ENCODE data around the gene NEK1.
A peak's percentile ranks its signal among the peaks of the same experiment; 100 is the strongest.

Gene NEK1

DNA sequence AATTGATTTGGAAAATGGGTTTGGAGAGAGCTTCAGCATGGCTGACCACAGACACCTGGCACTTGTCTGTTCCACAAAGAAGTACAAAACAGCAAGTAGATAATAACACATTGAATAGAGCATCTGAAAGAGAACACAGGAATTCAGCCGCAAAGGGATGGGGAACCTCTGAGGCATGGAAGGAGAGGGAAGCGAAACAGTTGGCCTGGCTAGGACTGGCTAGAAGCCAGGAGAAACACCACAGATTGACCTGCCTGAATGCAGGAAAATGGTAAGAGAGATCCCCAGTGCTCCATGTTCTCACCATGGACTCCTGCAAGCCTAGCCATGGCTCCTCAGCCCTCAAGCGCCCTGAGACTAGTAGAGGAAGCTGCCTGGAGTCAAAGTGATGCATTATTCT lies 171.9 kb downstream of the NEK1 start:
- Histone ChIP-seq H4K91ac (ENCODE audit: low read depth, low read length, poor library complexity) (no peak overlapping the region), H3K9me3 (replicated peaks in 1 of 2; ENCODE audit: control insufficient read depth in 2 of 2, insufficient read depth in 1 of 2, low read depth in 1 of 2, low read length in 2 of 2) (peaks cover 5 to 18% of the 10 kb centered on the region in 2 donors), H2BK12ac (ENCODE audit: low read length) (no peak overlapping the region), H2BK15ac (ENCODE audit: low read length) (peak overlapping the region; percentile 96), H3K4me1 (ENCODE audit: control insufficient read depth in 2 of 2, insufficient read depth in 1 of 2, low read depth in 1 of 2, low read length in 2 of 2) (peaks cover 0 to 12% of the 10 kb centered on the region in 2 donors), H2AFZ (ENCODE audit: low read length) (no peak overlapping the region), H3K79me1 (ENCODE audit: low read depth, low read length) (no peaks in the 10 kb centered on the region), H3K4me3 (ENCODE audit: low read length in 2 of 2) (no peak overlapping the region), H3K27me3 (ENCODE audit: control insufficient read depth in 3 of 3, insufficient read depth in 3 of 3, low read depth in 1 of 3, low read length in 3 of 3) (no peaks in the 10 kb centered on the region), H3K4ac (ENCODE audit: low read length) (no peak overlapping the region), H3K14ac (ENCODE audit: low read length) (no peak overlapping the region), H2BK5ac (ENCODE audit: low read length) (no peak overlapping the region), H3K18ac (ENCODE audit: low read length) (peak overlapping the region; percentile 38), H4K8ac (ENCODE audit: low read depth, low read length) (no peak overlapping the region), H3K27ac (replicated peaks; ENCODE audit: low read length) (no peak overlapping the region), H3K4me2 (ENCODE audit: insufficient read depth, low read length, poor library complexity, severe bottlenecking) (no peak overlapping the region), H2AK5ac (ENCODE audit: low read depth, low read length) (peak overlapping the region; percentile 48), H2BK120ac (ENCODE audit: low read depth, low read length) (no peak overlapping the region), H3K9ac (ENCODE audit: low read depth, low read length, poor library complexity) (no peak overlapping the region), H3K23ac (ENCODE audit: low read depth, low read length, poor library complexity) (no peak overlapping the region), H3K36me3 (replicated peaks in 1 of 2; ENCODE audit: control insufficient read depth in 2 of 2, insufficient read depth in 2 of 2, low read length in 2 of 2) (no peaks in the 10 kb centered on the region)
- DNase-seq (ENCODE audit: low spot score), result no peak
- no CpG with 5 or more reads among the region's 3 CpGs for WGBS, 2 donors (ENCODE audit: extremely low coverage in 2 of 2, insufficient read length in 2 of 2, insufficient replicate concordance in 1 of 2)

DNA sequence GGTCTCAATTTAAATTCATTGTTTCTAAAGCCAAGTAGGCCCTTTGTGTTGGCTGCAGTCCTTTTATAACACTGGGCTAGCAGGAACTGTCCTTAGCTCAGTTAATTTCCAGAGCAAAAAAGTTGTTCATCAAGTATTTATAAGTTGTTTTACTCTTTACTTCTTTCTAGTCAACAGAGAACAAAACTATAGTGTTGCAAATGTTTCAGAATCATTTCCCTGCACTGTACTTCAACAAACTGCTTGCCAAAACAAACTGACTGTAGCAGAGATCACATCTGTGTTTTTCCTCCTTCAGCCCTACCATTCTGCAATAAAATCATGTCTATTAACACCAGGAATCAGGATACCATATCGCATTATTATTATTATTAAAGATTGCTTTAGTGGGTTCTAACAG lies 173.1 kb downstream of the NEK1 start:
- H3K4me1 ChIP-seq (ENCODE audit: control insufficient read depth in 2 of 2, insufficient read depth in 1 of 2, low read depth in 1 of 2, low read length in 2 of 2), result peaks cover 0 to 12% of the 10 kb centered on the region in 2 donors
- no peak overlapping the region for H3K4me3 ChIP-seq (ENCODE audit: low read length in 2 of 2)
- H2BK15ac ChIP-seq (ENCODE audit: low read length), result no peak overlapping the region
- peaks cover 5 to 12% of the 10 kb centered on the region in 2 donors for H3K9me3 ChIP-seq (replicated peaks in 1 of 2; ENCODE audit: control insufficient read depth in 2 of 2, insufficient read depth in 1 of 2, low read depth in 1 of 2, low read length in 2 of 2)
- no peak overlapping the region for H4K91ac ChIP-seq (ENCODE audit: low read depth, low read length, poor library complexity)
- no peak overlapping the region for H3K14ac ChIP-seq (ENCODE audit: low read length)
- WGBS, 2 donors (ENCODE audit: extremely low coverage in 2 of 2, insufficient read length in 2 of 2, insufficient replicate concordance in 1 of 2), result no CpG with 5 or more reads among the region's 1 CpG
- no peak overlapping the region for H2BK5ac ChIP-seq (ENCODE audit: low read length)
- H3K9ac ChIP-seq (ENCODE audit: low read depth, low read length, poor library complexity), result no peak overlapping the region
- DNase-seq (ENCODE audit: low spot score), result no peak
- no peak overlapping the region for H3K18ac ChIP-seq (ENCODE audit: low read length)
- H2AFZ ChIP-seq (ENCODE audit: low read length), result no peak overlapping the region
- no peak overlapping the region for H2BK120ac ChIP-seq (ENCODE audit: low read depth, low read length)
- H3K36me3 ChIP-seq (replicated peaks in 1 of 2; ENCODE audit: control insufficient read depth in 2 of 2, insufficient read depth in 2 of 2, low read length in 2 of 2), result no peaks in the 10 kb centered on the region
- H3K27ac ChIP-seq (replicated peaks; ENCODE audit: low read length), result no peak overlapping the region
- no peaks in the 10 kb centered on the region for H3K27me3 ChIP-seq (ENCODE audit: control insufficient read depth in 3 of 3, insufficient read depth in 3 of 3, low read depth in 1 of 3, low read length in 3 of 3)
- H3K4ac ChIP-seq (ENCODE audit: low read length), result no peak overlapping the region
- no peak overlapping the region for H4K8ac ChIP-seq (ENCODE audit: low read depth, low read length)
- no peak overlapping the region for H2AK5ac ChIP-seq (ENCODE audit: low read depth, low read length)
- H3K79me1 ChIP-seq (ENCODE audit: low read depth, low read length), result no peaks in the 10 kb centered on the region
- no peak overlapping the region for H2BK12ac ChIP-seq (ENCODE audit: low read length)
- H3K4me2 ChIP-seq (ENCODE audit: insufficient read depth, low read length, poor library complexity, severe bottlenecking), result no peak overlapping the region
- no peak overlapping the region for H3K23ac ChIP-seq (ENCODE audit: low read depth, low read length, poor library complexity)

DNA sequence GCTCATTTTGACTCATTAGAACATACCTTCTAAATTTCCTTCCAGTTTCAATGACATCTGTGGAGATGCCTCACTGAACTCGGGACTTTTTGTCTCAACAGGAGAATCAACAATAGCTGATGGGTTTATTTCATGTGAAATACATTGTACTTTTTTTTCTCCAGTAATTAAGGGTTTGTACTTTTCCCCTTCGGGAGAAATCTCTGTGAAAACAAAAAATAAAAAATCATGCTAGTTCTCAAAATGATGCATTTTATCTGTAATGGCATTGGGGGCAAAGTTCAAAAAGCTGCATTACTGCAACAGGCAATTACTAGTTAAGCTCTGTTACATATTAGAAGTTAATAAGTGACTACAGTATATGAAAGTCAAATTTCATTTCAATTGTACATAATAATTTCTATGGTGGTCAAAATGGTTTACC lies 174.3 kb downstream of the NEK1 start:
- Histone ChIP-seq H3K79me1 (ENCODE audit: low read depth, low read length) (no peaks in the 10 kb centered on the region), H2AFZ (ENCODE audit: low read length) (no peak overlapping the region), H2BK120ac (ENCODE audit: low read depth, low read length) (no peak overlapping the region), H3K9me3 (replicated peaks in 1 of 2; ENCODE audit: control insufficient read depth in 2 of 2, insufficient read depth in 1 of 2, low read depth in 1 of 2, low read length in 2 of 2) (peaks cover 4 to 5% of the 10 kb centered on the region in 2 donors), H2BK15ac (ENCODE audit: low read length) (no peak overlapping the region), H3K27ac (replicated peaks; ENCODE audit: low read length) (no peak overlapping the region), H3K27me3 (ENCODE audit: control insufficient read depth in 3 of 3, insufficient read depth in 3 of 3, low read depth in 1 of 3, low read length in 3 of 3) (no peaks in the 10 kb centered on the region), H3K23ac (ENCODE audit: low read depth, low read length, poor library complexity) (no peak overlapping the region), H3K18ac (ENCODE audit: low read length) (no peak overlapping the region), H3K4ac (ENCODE audit: low read length) (no peak overlapping the region), H3K4me1 (ENCODE audit: control insufficient read depth in 2 of 2, insufficient read depth in 1 of 2, low read depth in 1 of 2, low read length in 2 of 2) (peaks cover 0 to 12% of the 10 kb centered on the region in 2 donors), H2AK5ac (ENCODE audit: low read depth, low read length) (no peak overlapping the region), H2BK12ac (ENCODE audit: low read length) (no peak overlapping the region), H3K4me2 (ENCODE audit: insufficient read depth, low read length, poor library complexity, severe bottlenecking) (no peak overlapping the region), H3K9ac (ENCODE audit: low read depth, low read length, poor library complexity) (no peak overlapping the region), H3K36me3 (replicated peaks in 1 of 2; ENCODE audit: control insufficient read depth in 2 of 2, insufficient read depth in 2 of 2, low read length in 2 of 2) (no peaks in the 10 kb centered on the region), H4K8ac (ENCODE audit: low read depth, low read length) (no peak overlapping the region), H3K4me3 (ENCODE audit: low read length in 2 of 2) (no peak overlapping the region), H2BK5ac (ENCODE audit: low read length) (no peak overlapping the region), H3K14ac (ENCODE audit: low read length) (no peak overlapping the region), H4K91ac (ENCODE audit: low read depth, low read length, poor library complexity) (no peak overlapping the region)
- DNase-seq (ENCODE audit: low spot score), result no peak
- no CpG with 5 or more reads among the region's 2 CpGs for WGBS, 2 donors (ENCODE audit: extremely low coverage in 2 of 2, insufficient read length in 2 of 2, insufficient replicate concordance in 1 of 2)

DNA sequence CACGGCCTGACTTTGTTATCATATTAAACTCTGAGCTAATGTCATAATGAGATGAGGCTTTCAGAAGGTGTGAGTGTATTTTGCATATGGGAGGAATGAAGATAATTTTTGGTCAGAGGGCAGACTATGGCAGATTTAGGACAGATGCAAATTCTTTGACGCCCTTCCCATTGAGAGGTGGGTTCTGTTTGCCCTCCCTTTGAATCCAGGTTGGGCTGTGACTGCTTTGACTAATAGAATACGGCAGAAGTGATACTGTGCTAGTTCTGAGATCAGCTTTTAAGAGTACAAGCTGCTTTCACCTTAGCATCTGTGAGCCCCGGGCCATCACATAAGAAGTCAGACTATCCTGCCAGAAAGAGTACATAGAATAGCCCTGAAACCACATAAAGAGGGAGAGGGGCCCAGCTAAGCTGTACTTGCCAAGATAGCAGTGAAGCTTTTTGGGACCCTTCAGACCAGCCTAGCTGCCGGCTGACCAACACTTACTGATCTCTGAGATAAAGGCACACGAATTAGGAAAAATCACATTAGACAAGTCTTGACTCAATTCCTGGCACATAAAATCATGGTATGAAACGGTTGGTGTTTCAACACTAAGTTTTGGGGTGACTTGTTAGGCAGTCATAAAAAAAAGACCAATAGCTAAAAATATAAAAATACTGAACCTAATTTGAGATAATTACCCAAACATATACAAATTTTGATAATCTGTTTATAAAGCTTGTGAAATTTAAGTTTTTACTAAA lies 174.9 kb downstream of the NEK1 start:
- Histone ChIP-seq H3K79me1 (ENCODE audit: low read depth, low read length) (no peaks in the 10 kb centered on the region), H3K36me3 (replicated peaks in 1 of 2; ENCODE audit: control insufficient read depth in 2 of 2, insufficient read depth in 2 of 2, low read length in 2 of 2) (no peaks in the 10 kb centered on the region), H4K8ac (ENCODE audit: low read depth, low read length) (no peak overlapping the region), H3K4me3 (ENCODE audit: low read length in 2 of 2) (no peak overlapping the region), H3K4me1 (ENCODE audit: control insufficient read depth in 2 of 2, insufficient read depth in 1 of 2, low read depth in 1 of 2, low read length in 2 of 2) (peaks cover 0 to 12% of the 10 kb centered on the region in 2 donors), H3K18ac (ENCODE audit: low read length) (no peak overlapping the region), H2BK120ac (ENCODE audit: low read depth, low read length) (no peak overlapping the region), H3K27me3 (ENCODE audit: control insufficient read depth in 3 of 3, insufficient read depth in 3 of 3, low read depth in 1 of 3, low read length in 3 of 3) (no peaks in the 10 kb centered on the region), H3K4me2 (ENCODE audit: insufficient read depth, low read length, poor library complexity, severe bottlenecking) (no peak overlapping the region), H3K27ac (replicated peaks; ENCODE audit: low read length) (no peak overlapping the region), H3K4ac (ENCODE audit: low read length) (no peak overlapping the region), H4K91ac (ENCODE audit: low read depth, low read length, poor library complexity) (no peak overlapping the region), H3K9me3 (replicated peaks in 1 of 2; ENCODE audit: control insufficient read depth in 2 of 2, insufficient read depth in 1 of 2, low read depth in 1 of 2, low read length in 2 of 2) (peaks cover 0 to 4% of the 10 kb centered on the region in 2 donors), H3K23ac (ENCODE audit: low read depth, low read length, poor library complexity) (no peak overlapping the region), H2AFZ (ENCODE audit: low read length) (no peak overlapping the region), H2BK12ac (ENCODE audit: low read length) (no peak overlapping the region), H2BK5ac (ENCODE audit: low read length) (no peak overlapping the region), H3K14ac (ENCODE audit: low read length) (no peak overlapping the region), H2AK5ac (ENCODE audit: low read depth, low read length) (no peak overlapping the region), H2BK15ac (ENCODE audit: low read length) (no peak overlapping the region), H3K9ac (ENCODE audit: low read depth, low read length, poor library complexity) (no peak overlapping the region)
- no peak for DNase-seq (ENCODE audit: low spot score)
- no CpG with 5 or more reads among the region's 7 CpGs for WGBS, 2 donors (ENCODE audit: extremely low coverage in 2 of 2, insufficient read length in 2 of 2, insufficient replicate concordance in 1 of 2)

Data from neuronal stem cell (in vitro differentiated cells).